Pancreas (tissue), 10 donors: ENCODE data around the gene PCBP1. TPM values are rescaled to one million over a fixed set of nuclear protein-coding genes. Genes with fewer than 3 reads are reported as not detected.

ENCODE experiments used
- ATAC-seq, 4 donors: fragments of 200-7000 bp; cut with Tn5 transposase; one replicate each; pipeline versions ENCODE4 v1.8.0 to v1.9.1; 2020; ENCODE audit warnings: mild to moderate bottlenecking in 4 of 4, moderate library complexity in 4 of 4
- DNase-seq, 6 donors: peaks; one replicate each; pipeline ENCODE4 v3.0.0-alpha.2; 2020
- FAIRE-seq: peaks from 2 replicates; lab custom pipeline; 2012; peaks lifted over from hg19 to GRCh38; lab: Jason Lieb, UNC
- H3K27ac ChIP-seq, 4 donors: fragments of 200-600 bp; sonication (generic); 1 replicate in 3 of 4; 2 replicates in 1 of 4; pipeline versions ENCODE4 v1.5.0 to v1.8.0; 2020
- H3K27me3 ChIP-seq, 4 donors: fragments of 200-600 bp; one replicate each; pipeline ENCODE4 v1.8.0; 2021
- H3K36me3 ChIP-seq, 3 donors: fragments of 200-600 bp; sonication (generic) in 1 of 3; one replicate each; pipeline versions ENCODE4 v1.5.0 to v1.8.0; 2020 to 2021
- H3K4me1 ChIP-seq, 3 donors: fragments of 200-600 bp; one replicate each; pipeline ENCODE4 v1.8.0; 2021
- H3K4me3 ChIP-seq, 4 donors: fragments of 200-600 bp; sonication (generic) in 2 of 4; one replicate each; pipeline versions ENCODE4 v1.5.0 to v1.8.0; 2020 to 2021
- H3K9me3 ChIP-seq, 4 donors: fragments of 200-600 bp; one replicate each; pipeline ENCODE4 v1.8.0; 2021
- CTCF ChIP-seq, 4 donors: fragments of 200-600 bp; sonication (generic) in 3 of 4; IDR thresholded peaks; one replicate each; pipeline versions ENCODE4 v1.5.0 to v1.8.0; 2021; ENCODE audit warnings: antibody characterized with exemption in 4 of 4
- WGBS, 2 donors: extraction: QIAGEN DNeasy Blood & Tissue Kit; methylation state at CpG; one replicate each; pipeline ENCODE4 v1.1.7; 2013; 5-methylcytosine and 5-hydroxymethylcytosine counted together
- intact Hi-C, 3 donors: fragments of 100-400 bp; cut with DNase I; formaldehyde crosslinking; loops; one replicate each; pipeline versions ENCODE4 v1.11.1 to v1.14.2; 2022
- polyA plus RNA-seq, 2 donors: library from polyadenylated mRNA; stranded (reverse); fragments of 200-250 nt; gene quantifications; one replicate each; pipeline ENCODE4 v1.2.3, GENCODE V29; 2013
- total RNA-seq, 6 donors: library from RNA; stranded (reverse); fragmentation: NEBNext Ultra II Directional in 4 of 6; extraction: Animal tissue kit (Norgen Biotek cat#: 25700) in 4 of 6; gene quantifications; one replicate each; pipeline versions ENCODE4 v1.2.1 to v1.2.4, GENCODE V29; 2021 to 2023
- donor health status: healthy with polysubstance abuse.
- donor health status: DM: no; HTN: no; CAD: no; lungs with moderate emphysema.
- donor health status: DM: no; HTN: no; CAD: no.
- donor health status: control.
- donor health status: control.
- donor health status: Bipolar disorder and iron deficiency.
- donor health status: DM: yes; HTN: yes; CAD: no.
- donor health status: DM: no; HTN: no; CAD: no.
- donor health status: DM: no; HTN: no; CAD: no.
- donor health status: DM: yes; HTN: yes; CAD: no.

The PCBP1 gene
- total and polyA plus RNA-seq, 8 donors, result 121 to 232 (median 177) TPM

DNA sequence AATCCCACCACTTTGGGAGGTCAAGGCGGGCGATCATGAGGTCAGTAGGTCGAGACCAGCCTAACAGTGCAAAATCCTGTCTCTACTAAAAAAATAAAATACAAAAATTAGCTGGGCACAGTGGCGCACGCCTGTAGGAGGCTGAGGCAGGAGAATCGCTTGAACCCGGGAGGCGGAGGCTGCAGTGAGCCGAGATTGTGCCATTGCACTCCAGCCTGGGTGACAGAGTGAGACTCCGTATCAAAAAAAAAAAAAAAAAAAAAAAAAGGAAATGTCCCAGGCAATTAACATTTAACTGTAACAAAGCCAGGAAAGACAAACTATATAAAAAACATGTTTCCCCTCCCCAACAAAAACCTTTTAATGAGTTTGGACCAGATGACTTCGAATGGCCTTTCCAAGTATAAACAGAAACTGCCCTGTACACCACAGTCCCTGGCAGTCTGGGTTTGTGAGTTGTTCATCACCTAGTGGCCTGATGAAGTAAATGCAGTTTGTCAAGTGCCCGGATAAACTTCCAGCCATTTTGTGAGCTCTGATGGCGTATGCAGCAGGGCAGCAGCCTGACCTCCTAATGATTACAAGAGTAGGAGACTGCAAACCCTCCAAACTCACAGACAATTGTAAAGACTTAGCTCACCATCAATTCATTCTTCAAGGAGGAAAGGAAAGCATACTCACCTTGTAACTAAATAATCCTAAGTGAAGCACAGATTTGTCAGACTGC, 16.6 kb upstream of the PCBP1 start:
- FAIRE-seq (peak; percentile 86), ATAC-seq (peak; percentile 92 to 96 (median 94)), DNase-seq (peak in 4 of 6 donors; percentile 45 to 70 (median 68))
- Histone ChIP-seq H3K27ac (peak overlapping the region; percentile 39 to 82 (median 67)), H3K4me3 (no peak overlapping the region), H3K27me3 (no peaks in the 10 kb centered on the region), H3K9me3 (no peaks in the 10 kb centered on the region), H3K36me3 (peaks cover 0 to 5% (median 2%) of the 10 kb centered on the region in 3 donors), H3K4me1 (peaks cover 0 to 9% (median 4%) of the 10 kb centered on the region in 3 donors)
- WGBS, 2 donors, result 59% methylated on average over 12 to 13 of the region's 13 CpGs
- intact Hi-C loops, result no loop called here
- peak; percentile 59 to 74 (median 66) for TF ChIP-seq CTCF (IDR thresholded peaks at IDR 0.05)

- peaks cover 0 to 16% (median 2%) of the 10 kb centered on the region in 3 donors for H3K36me3 ChIP-seq
- no peak overlapping the region for H3K27ac ChIP-seq
- FAIRE-seq (no peak), DNase-seq (no peak), ATAC-seq (no peak)
- no peaks in the 10 kb centered on the region for H3K9me3 ChIP-seq
- intact Hi-C loops, result no loop called here
- TF ChIP-seq CTCF (IDR thresholded peaks at IDR 0.05), result no peak
- H3K4me1 ChIP-seq, result peaks cover 0 to 9% (median 4%) of the 10 kb centered on the region in 3 donors
- H3K27me3 ChIP-seq, result no peaks in the 10 kb centered on the region
- WGBS, 2 donors, result 89 to 90% methylated on average over 5 of the region's 5 CpGs
- no peak overlapping the region for H3K4me3 ChIP-seq
These were observed 13.8 kb upstream of the PCBP1 start for GRCh38 chr2:70073493-70073892.

DNA sequence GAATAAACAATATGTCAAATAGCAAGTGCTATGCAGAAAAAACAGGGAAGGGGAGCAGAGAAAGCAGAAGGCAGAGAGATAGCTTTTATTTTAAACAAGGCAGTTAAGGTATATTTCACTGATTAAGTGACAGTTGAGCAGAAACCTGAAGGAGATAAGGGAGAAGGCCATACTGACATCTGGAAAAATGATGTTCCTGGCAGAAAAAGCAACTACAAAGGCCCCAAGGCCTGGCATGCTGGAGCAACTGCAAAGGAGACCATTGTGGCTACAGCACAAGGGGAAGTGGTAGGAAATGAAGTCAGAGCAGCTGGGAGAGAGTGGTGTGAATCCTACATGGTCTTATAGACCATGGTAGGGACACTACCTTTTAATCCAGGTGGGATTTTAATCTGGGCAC, 8.9 kb upstream of the PCBP1 start:
- TF ChIP-seq CTCF (IDR thresholded peaks at IDR 0.05), result no peak
- peak in 1 of 4 donors; percentile 45 for ATAC-seq
- H3K4me3 ChIP-seq, result no peak overlapping the region
- H3K27me3 ChIP-seq, result no peaks in the 10 kb centered on the region
- H3K27ac ChIP-seq, result no peak overlapping the region
- DNase-seq, result no peak
- peaks cover 0 to 40% (median 0%) of the 10 kb centered on the region in 3 donors for H3K36me3 ChIP-seq
- no peaks in the 10 kb centered on the region for H3K9me3 ChIP-seq
- no peak for FAIRE-seq
- peaks cover 0 to 2% (median 0%) of the 10 kb centered on the region in 3 donors for H3K4me1 ChIP-seq
- intact Hi-C loops, result no loop called here

DNA sequence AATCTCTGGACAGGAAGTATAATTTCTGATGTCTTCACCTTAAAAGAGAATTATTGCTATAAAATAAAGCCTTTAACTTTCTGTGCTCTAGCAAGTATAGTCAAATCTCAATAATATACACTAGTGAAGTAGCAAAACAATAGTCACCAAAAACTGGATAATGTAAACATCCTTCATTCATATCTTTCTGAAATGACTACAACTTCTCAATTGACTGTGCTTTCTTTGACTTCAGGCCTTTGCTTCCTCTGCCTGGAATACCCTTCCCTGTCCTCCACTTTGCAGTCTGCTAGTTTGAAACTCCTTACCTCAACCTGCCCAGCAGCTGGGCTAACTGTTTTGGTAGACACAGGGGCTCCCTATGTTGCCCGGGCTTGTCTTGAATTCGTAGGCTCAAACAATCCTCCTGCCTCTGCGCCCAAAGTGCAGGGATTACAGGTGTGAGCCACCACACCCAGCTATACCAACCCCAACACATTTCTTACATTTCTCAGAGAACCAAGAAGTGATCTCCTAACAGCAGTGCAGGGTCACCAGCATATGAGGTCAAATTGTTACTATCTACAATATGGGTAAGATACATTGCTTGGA, 6.6 kb upstream of the PCBP1 start:
- H3K27me3 ChIP-seq, result no peaks in the 10 kb centered on the region
- WGBS, 2 donors, result 93 to 95% methylated on average over 3 of the region's 3 CpGs
- H3K27ac ChIP-seq, result no peak overlapping the region
- TF ChIP-seq CTCF (IDR thresholded peaks at IDR 0.05), result no peak
- ATAC-seq (no peak), DNase-seq (no peak), FAIRE-seq (no peak)
- no peak overlapping the region for H3K4me3 ChIP-seq
- intact Hi-C loops, result no loop called here
- peaks cover 10 to 20% (median 19%) of the 10 kb centered on the region in 3 donors for H3K4me1 ChIP-seq
- H3K9me3 ChIP-seq, result no peaks in the 10 kb centered on the region
- H3K36me3 ChIP-seq, result peaks cover 0 to 36% (median 0%) of the 10 kb centered on the region in 3 donors

DNA sequence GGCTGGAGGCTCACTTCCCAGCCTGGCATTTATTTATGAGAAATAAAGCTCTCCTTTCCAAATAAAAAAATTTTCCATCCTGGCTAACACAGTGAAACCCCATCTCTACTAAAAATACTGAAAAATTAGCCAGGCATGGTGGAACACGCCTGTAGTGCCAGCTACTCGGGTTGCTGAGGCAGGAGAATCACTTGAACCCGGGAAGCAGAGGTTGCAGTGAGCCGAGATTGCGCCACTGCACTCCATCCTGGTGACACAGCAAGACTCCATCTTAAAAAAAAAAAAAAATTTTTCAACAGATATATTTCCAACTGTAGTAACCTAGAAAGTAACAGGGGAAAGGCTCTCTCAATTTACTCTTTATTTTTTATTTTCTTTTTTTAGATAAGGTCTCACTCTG, 6.1 kb upstream of the PCBP1 start:
- DNase-seq, result no peak
- Histone ChIP-seq H3K36me3 (peaks cover 0 to 31% (median 0%) of the 10 kb centered on the region in 3 donors), H3K4me1 (peaks cover 14 to 23% (median 21%) of the 10 kb centered on the region in 3 donors), H3K9me3 (no peaks in the 10 kb centered on the region), H3K27ac (no peak overlapping the region), H3K27me3 (no peaks in the 10 kb centered on the region), H3K4me3 (no peak overlapping the region)
- intact Hi-C loops, result no loop called here
- no peak for FAIRE-seq
- ATAC-seq, result no peak
- no peak for TF ChIP-seq CTCF (IDR thresholded peaks at IDR 0.05)
- WGBS, 2 donors, result 90 to 94% methylated on average over 5 of the region's 5 CpGs
